OCI-LY1 (cell line): ENCODE results near the gene CDK18.

Source experiments
- CTCF ChIP-seq: fragments of 200-600 bp; sonication (generic), shearing (Covaris generic); IDR thresholded peaks from 2 replicates; pipeline ENCODE4 v1.5.1; 2017; ENCODE audit warnings: mild to moderate bottlenecking, antibody characterized with exemption, low read length, moderate library complexity, mixed read lengths
- EZH2 ChIP-seq: fragments of 200-600 bp; sonication (generic), shearing (Covaris generic); IDR thresholded peaks from 2 replicates; pipeline ENCODE4 v1.8.0; 2017; ENCODE audit warnings: borderline replicate concordance, mixed run types, mild to moderate bottlenecking, antibody characterized with exemption, low read length, moderate library complexity, mixed read lengths

DNA sequence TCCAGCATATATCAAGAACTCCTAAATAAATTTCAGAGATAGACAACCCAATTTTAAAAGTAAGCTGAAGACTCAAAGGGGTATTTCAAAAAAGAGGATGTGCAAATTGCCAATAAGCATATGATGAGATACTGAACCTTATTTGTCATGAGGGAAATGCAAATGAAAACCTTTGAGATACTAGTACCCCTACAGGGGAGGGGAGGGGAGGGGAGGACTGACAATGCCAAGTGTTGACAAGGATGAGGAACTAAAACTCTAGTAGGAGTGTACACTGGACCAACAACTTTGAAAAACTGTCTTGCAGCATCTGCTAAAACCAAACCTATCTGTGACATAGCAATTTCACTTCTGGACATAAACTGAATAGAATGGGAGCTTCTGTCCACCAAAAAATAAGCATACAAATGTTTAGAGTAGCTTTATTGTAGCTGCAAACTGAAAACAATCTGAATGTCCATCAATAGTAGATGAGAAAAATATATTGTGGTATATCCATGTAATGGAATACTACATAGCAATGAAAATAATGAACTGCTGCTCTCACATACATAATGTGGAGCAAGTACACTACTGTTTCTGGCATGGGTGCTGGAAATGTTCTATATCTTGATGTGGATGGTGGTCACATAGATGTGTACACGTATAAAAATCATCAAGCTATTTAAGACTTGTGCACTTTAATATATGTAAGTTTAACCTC is 57.2 kb downstream of the CDK18 start:
- no peak for TF ChIP-seq CTCF
- no peak for TF ChIP-seq EZH2
